HEK293 (cell line): ENCODE measurements around the gene SLC4A1.

Source experiments
- CTCF ChIA-PET: fragments of 350-600 bp; formaldehyde crosslinking; extraction: SDS; loops from one replicate; lab custom pipeline; 2021; ENCODE audit warnings: antibody characterized with exemption; lab: Yijun Ruan, JAX
- POLR2A ChIA-PET: fragments of 300-600 bp; formaldehyde crosslinking; extraction: SDS; loops from one replicate; lab custom pipeline; 2020; ENCODE audit warnings: antibody characterized with exemption, inconsistent platforms; lab: Yijun Ruan, JAX
- H3K27ac ChIP-seq: fragments of 200-500 bp; sonication (Bioruptor generic); 2 replicates; pipeline ENCODE4 v1.5.1; 2014; ENCODE audit warnings: low read depth, low read length, control low read depth, inconsistent platforms; ENCODE audit errors: extremely low read depth
- H3K36me3 ChIP-seq, 2 experiments: fragments of 200-500 bp in 1 of 2; sonication (Bioruptor generic) in 1 of 2; 1 replicate in 1 of 2; 2 replicates in 1 of 2; pipeline ENCODE4 v1.5.1; 2014 to 2017; ENCODE audit warnings: inconsistent platforms in 2 of 2, low read length in 2 of 2; ENCODE audit not compliant: control insufficient read depth in 2 of 2, insufficient read depth in 1 of 2
- H3K4me1 ChIP-seq: fragments of 200-500 bp; sonication (Bioruptor generic); 2 replicates; pipeline ENCODE4 v1.5.1; 2014; ENCODE audit warnings: mild to moderate bottlenecking, low read length, inconsistent platforms; ENCODE audit not compliant: control insufficient read depth, insufficient read depth
- H3K4me3 ChIP-seq: 2 replicates; pipeline ENCODE4 v1.5.1; 2011; ENCODE audit warnings: low read depth, mild to moderate bottlenecking, control low read depth, low read length, moderate library complexity
- H3K9me3 ChIP-seq: fragments of 200-500 bp; sonication (Bioruptor generic); 2 replicates; pipeline ENCODE4 v1.5.1; 2014; ENCODE audit warnings: low read depth, low read length, inconsistent platforms; ENCODE audit not compliant: control insufficient read depth, insufficient read depth
- GLIS2 ChIP-seq: fragments of 450-650 bp; formaldehyde crosslinking; IDR thresholded peaks from 2 replicates; pipeline ENCODE4 v1.5.1; 2016; ENCODE audit warnings: missing biosample characterization, missing genetic modification characterization
- KLF8 ChIP-seq: fragments of 450-650 bp; formaldehyde crosslinking; IDR thresholded peaks from 2 replicates; pipeline ENCODE4 v1.5.1; 2016; ENCODE audit warnings: missing biosample characterization, missing genetic modification characterization
- MYNN ChIP-seq: fragments of 450-650 bp; formaldehyde crosslinking; IDR thresholded peaks from 2 replicates; pipeline ENCODE4 v1.5.1; 2016; ENCODE audit warnings: missing biosample characterization, missing genetic modification characterization, borderline replicate concordance
- MZF1 ChIP-seq: fragments of 450-650 bp; formaldehyde crosslinking; IDR thresholded peaks from 2 replicates; pipeline ENCODE4 v1.5.1; 2017; ENCODE audit warnings: missing biosample characterization, missing genetic modification characterization, borderline replicate concordance
- SALL2 ChIP-seq: fragments of 450-650 bp; formaldehyde crosslinking; IDR thresholded peaks from 2 replicates; pipeline ENCODE4 v1.5.0; 2017; ENCODE audit warnings: missing biosample characterization, mild to moderate bottlenecking, missing genetic modification characterization, borderline replicate concordance
- SETDB1 ChIP-seq: IDR thresholded peaks from one replicate; pipeline ENCODE4 v1.6.1; 2017; ENCODE audit warnings: mild to moderate bottlenecking, low read length, moderate library complexity, mixed read lengths; ENCODE audit not compliant: insufficient read length
- YY1 ChIP-seq: fragments of 450-650 bp; formaldehyde crosslinking; IDR thresholded peaks from 2 replicates; pipeline ENCODE4 v1.5.1; 2018; ENCODE audit warnings: missing biosample characterization, missing genetic modification characterization
- ZBTB1 ChIP-seq: fragments of 450-650 bp; formaldehyde crosslinking; IDR thresholded peaks from 2 replicates; pipeline ENCODE4 v1.5.1; 2016; ENCODE audit warnings: missing biosample characterization, missing genetic modification characterization
- ZBTB17 ChIP-seq: fragments of 450-650 bp; formaldehyde crosslinking; IDR thresholded peaks from 2 replicates; pipeline ENCODE4 v1.5.1; 2016; ENCODE audit warnings: missing biosample characterization, missing genetic modification characterization
- ZFP69B ChIP-seq: fragments of 450-650 bp; formaldehyde crosslinking; IDR thresholded peaks from 2 replicates; pipeline ENCODE4 v1.5.1; 2016; ENCODE audit warnings: missing biosample characterization, missing genetic modification characterization
- ZNF114 ChIP-seq: fragments of 450-650 bp; formaldehyde crosslinking; IDR thresholded peaks from 2 replicates; pipeline ENCODE4 v1.5.0; 2017; ENCODE audit warnings: missing biosample characterization, missing genetic modification characterization
- ZNF184 ChIP-seq: fragments of 450-650 bp; IDR thresholded peaks from 2 replicates; pipeline ENCODE4 v1.5.1; 2018; ENCODE audit warnings: missing biosample characterization, mild to moderate bottlenecking, missing genetic modification characterization
- ZNF24 ChIP-seq: fragments of 450-650 bp; formaldehyde crosslinking; IDR thresholded peaks from 2 replicates; pipeline ENCODE4 v1.5.1; 2016; ENCODE audit warnings: missing biosample characterization, missing genetic modification characterization
- ZNF311 ChIP-seq: fragments of 450-650 bp; formaldehyde crosslinking; IDR thresholded peaks from 2 replicates; pipeline ENCODE4 v1.5.1; 2017; ENCODE audit warnings: missing biosample characterization, missing genetic modification characterization, borderline replicate concordance
- ZNF335 ChIP-seq: fragments of 450-650 bp; formaldehyde crosslinking; conservative IDR thresholded peaks from 2 replicates; pipeline ENCODE4 v1.5.1; 2016; ENCODE audit warnings: missing biosample characterization, missing genetic modification characterization
- ZNF350 ChIP-seq: fragments of 450-650 bp; formaldehyde crosslinking; IDR thresholded peaks from 2 replicates; pipeline ENCODE4 v1.5.0; 2017; ENCODE audit warnings: missing biosample characterization, mild to moderate bottlenecking, missing genetic modification characterization
- ZNF366 ChIP-seq: fragments of 450-650 bp; formaldehyde crosslinking; conservative IDR thresholded peaks from 2 replicates; pipeline ENCODE4 v1.5.1; 2016; ENCODE audit warnings: missing biosample characterization, missing genetic modification characterization
- ZNF391 ChIP-seq: fragments of 450-650 bp; formaldehyde crosslinking; IDR thresholded peaks from 2 replicates; pipeline ENCODE4 v1.5.1; 2016; ENCODE audit warnings: low read depth, missing biosample characterization, missing genetic modification characterization, borderline replicate concordance
- ZNF48 ChIP-seq: fragments of 450-650 bp; formaldehyde crosslinking; IDR thresholded peaks from 2 replicates; pipeline ENCODE4 v1.5.1; 2016; ENCODE audit warnings: missing biosample characterization, missing genetic modification characterization
- ZNF629 ChIP-seq: fragments of 450-650 bp; formaldehyde crosslinking; IDR thresholded peaks from 2 replicates; pipeline ENCODE4 v1.5.1; 2017; ENCODE audit warnings: missing biosample characterization, missing genetic modification characterization
- ZNF639 ChIP-seq: fragments of 450-650 bp; formaldehyde crosslinking; IDR thresholded peaks from 2 replicates; pipeline ENCODE4 v1.5.1; 2016; ENCODE audit warnings: missing biosample characterization, missing genetic modification characterization
- ZNF701 ChIP-seq: fragments of 450-650 bp; formaldehyde crosslinking; IDR thresholded peaks from 2 replicates; pipeline ENCODE4 v1.5.1; 2016; ENCODE audit warnings: missing biosample characterization, missing genetic modification characterization
- ZNF843 ChIP-seq: fragments of 450-650 bp; formaldehyde crosslinking; IDR thresholded peaks from 2 replicates; pipeline ENCODE4 v1.5.1; 2016; ENCODE audit warnings: missing biosample characterization, missing genetic modification characterization
- ZSCAN30 ChIP-seq: fragments of 450-650 bp; IDR thresholded peaks from 2 replicates; pipeline ENCODE4 v1.5.1; 2018; ENCODE audit warnings: missing biosample characterization, mild to moderate bottlenecking, missing genetic modification characterization, moderate library complexity
- ZSCAN5A ChIP-seq: fragments of 450-650 bp; formaldehyde crosslinking; IDR thresholded peaks from 2 replicates; pipeline ENCODE4 v1.5.1; 2016; ENCODE audit warnings: missing biosample characterization, missing genetic modification characterization
- ZXDB ChIP-seq: fragments of 450-650 bp; formaldehyde crosslinking; IDR thresholded peaks from 2 replicates; pipeline ENCODE4 v1.5.1; 2016; ENCODE audit warnings: missing biosample characterization, missing genetic modification characterization
- TF ChIP-seq, protein P1 (sequence below): fragments of 450-650 bp; formaldehyde crosslinking; IDR thresholded peaks from 2 replicates; pipeline ENCODE4 v1.5.1; 2016; ENCODE audit warnings: missing biosample characterization, missing genetic modification characterization

Gene SLC4A1

DNA sequence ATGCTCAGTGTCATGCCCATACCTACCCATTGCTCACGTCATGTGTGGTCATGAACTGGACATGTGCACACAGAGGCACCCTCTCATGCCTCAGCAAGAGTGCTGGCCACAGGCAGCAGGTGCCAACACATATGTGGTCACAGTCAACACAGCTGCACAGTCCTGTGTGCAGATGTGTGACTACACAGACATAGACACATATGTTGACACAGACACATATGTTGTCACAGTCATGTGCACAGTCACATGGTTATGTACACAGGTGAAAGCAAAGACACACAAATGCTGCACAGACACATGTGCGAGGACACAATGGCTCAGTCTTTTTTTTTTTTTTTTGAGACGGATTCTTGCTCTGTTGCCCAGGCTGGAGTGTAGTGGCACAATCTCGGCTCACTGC, 11.3 kb downstream of the SLC4A1 start:
- CTCF ChIA-PET: no interaction called here
- TF ChIP-seq GLIS2 (tag by site-specific recombination) (no peak), ZNF843 (tag by site-specific recombination) (no peak), ZNF311 (tag by site-specific recombination) (no peak), ZSCAN5A (tag by site-specific recombination) (no peak), ZSCAN30 (no peak), ZFP69B (tag by site-specific recombination) (no peak), ZNF48 (tag by site-specific recombination) (no peak), ZNF24 (tag by site-specific recombination) (no peak)

GRCh38 chr17:44255915-44256314, 12.0 kb downstream of the SLC4A1 start:
- H3K4me3 ChIP-seq: no peak overlapping the region
- no peaks in the 10 kb centered on the region for H3K4me1 ChIP-seq
- no peaks in the 10 kb centered on the region for H3K36me3 ChIP-seq
- CTCF ChIA-PET: no interaction called here
- TF ChIP-seq SETDB1: no peak
- no peak for TF ChIP-seq YY1 (tag by site-specific recombination)
- peak; percentile 99 for TF ChIP-seq ZNF366 (tag by site-specific recombination)
- peak; percentile 99 for TF ChIP-seq ZBTB17 (tag by site-specific recombination)
- no peaks in the 10 kb centered on the region for H3K9me3 ChIP-seq
- H3K27ac ChIP-seq: no peak overlapping the region
- POLR2A ChIA-PET: interaction anchor here (0.5 to 1.2 kb wide), 4 partner anchors 10 to 491 kb away, joined by 3 to 4 read pairs (median 3); partner anchors contain the start of gene ATXN7L3

More for the DNA sequence above, 11.3 kb downstream of the SLC4A1 start:
- POLR2A ChIA-PET: interaction anchor here (0.6 to 0.8 kb wide), 2 partner anchors 9 to 64 kb away, joined by 3 to 4 read pairs; no protein-coding TSS in a partner anchor
- no peaks in the 10 kb centered on the region for H3K4me1 ChIP-seq
- no peaks in the 10 kb centered on the region for H3K36me3 ChIP-seq
- H3K4me3 ChIP-seq: no peak overlapping the region
- H3K9me3 ChIP-seq: no peaks in the 10 kb centered on the region
- no peak overlapping the region for H3K27ac ChIP-seq

DNA sequence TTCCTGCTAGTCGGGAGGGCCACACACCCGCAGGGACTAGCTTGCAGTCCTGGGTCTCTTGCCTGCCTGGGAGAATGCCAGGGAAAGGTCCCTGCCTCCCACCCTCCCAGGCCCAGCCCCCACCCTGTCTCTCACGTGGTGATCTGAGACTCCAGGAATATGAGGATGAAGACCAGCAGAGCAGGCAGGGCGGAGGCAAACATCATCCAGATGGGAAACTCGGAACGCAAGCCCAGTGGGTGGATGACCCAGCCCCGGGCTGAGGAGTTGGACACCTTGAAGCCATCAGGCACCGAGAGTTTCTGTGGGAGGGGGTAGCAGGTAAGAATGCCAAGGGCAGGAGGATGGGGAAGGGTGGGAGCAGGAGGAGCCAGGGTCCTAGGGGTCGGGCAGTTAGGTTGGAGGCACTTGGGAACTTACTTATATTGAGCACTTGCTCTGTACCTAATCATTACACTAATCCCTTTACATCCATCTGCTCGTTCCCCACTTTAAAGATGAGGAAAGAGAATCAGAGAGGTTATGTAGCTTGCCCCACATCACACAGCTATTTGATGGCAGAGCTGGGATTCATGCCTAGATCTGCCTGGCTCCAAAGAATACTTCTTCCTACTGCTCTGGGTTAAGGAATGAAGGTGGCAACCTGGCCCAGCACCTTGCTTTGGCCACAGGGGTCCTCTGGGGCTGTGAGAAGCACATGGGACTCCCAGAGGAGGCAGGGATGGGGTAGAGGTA, 13.4 kb downstream of the SLC4A1 start:
- POLR2A ChIA-PET: interaction anchor here (1.2 kb wide), 1 partner anchor 41 kb away, joined by 3 read pairs; no protein-coding TSS in a partner anchor
- TF ChIP-seq KLF8 (tag by site-specific recombination) (no peak), ZNF843 (tag by site-specific recombination) (no peak), ZNF184 (no peak), ZNF350 (tag by site-specific recombination) (no peak), MYNN (no peak), SALL2 (tag by site-specific recombination) (no peak), ZNF629 (tag by site-specific recombination) (no peak), ZNF391 (no peak), ZNF639 (tag by site-specific recombination) (no peak), MZF1 (no peak), ZNF114 (tag by site-specific recombination) (no peak), ZBTB1 (no peak), ZXDB (tag by site-specific recombination) (no peak), ZNF701 (tag by site-specific recombination) (no peak), ZNF335 (tag by site-specific recombination) (no peak)
- TF ChIP-seq, protein P1, sequence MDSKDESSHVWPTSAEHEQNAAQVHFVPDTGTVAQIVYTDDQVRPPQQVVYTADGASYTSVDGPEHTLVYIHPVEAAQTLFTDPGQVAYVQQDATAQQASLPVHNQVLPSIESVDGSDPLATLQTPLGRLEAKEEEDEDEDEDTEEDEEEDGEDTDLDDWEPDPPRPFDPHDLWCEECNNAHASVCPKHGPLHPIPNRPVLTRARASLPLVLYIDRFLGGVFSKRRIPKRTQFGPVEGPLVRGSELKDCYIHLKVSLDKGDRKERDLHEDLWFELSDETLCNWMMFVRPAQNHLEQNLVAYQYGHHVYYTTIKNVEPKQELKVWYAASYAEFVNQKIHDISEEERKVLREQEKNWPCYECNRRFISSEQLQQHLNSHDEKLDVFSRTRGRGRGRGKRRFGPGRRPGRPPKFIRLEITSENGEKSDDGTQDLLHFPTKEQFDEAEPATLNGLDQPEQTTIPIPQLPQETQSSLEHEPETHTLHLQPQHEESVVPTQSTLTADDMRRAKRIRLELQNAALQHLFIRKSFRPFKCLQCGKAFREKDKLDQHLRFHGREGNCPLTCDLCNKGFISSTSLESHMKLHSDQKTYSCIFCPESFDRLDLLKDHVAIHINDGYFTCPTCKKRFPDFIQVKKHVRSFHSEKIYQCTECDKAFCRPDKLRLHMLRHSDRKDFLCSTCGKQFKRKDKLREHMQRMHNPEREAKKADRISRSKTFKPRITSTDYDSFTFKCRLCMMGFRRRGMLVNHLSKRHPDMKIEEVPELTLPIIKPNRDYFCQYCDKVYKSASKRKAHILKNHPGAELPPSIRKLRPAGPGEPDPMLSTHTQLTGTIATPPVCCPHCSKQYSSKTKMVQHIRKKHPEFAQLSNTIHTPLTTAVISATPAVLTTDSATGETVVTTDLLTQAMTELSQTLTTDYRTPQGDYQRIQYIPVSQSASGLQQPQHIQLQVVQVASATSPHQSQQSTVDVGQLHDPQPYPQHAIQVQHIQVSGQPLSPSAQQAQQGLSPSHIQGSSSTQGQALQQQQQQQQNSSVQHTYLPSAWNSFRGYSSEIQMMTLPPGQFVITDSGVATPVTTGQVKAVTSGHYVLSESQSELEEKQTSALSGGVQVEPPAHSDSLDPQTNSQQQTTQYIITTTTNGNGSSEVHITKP (tag by site-specific recombination): no peak

More for the DNA sequence above, 13.4 kb downstream of the SLC4A1 start:
- H3K27ac ChIP-seq: no peak overlapping the region
- H3K9me3 ChIP-seq: no peaks in the 10 kb centered on the region
- H3K4me3 ChIP-seq: no peak overlapping the region
- CTCF ChIA-PET: no interaction called here
- no peaks in the 10 kb centered on the region for H3K4me1 ChIP-seq
- H3K36me3 ChIP-seq: no peaks in the 10 kb centered on the region
